ENCODE data around the gene IL17A.

IL17A gene

DNA sequence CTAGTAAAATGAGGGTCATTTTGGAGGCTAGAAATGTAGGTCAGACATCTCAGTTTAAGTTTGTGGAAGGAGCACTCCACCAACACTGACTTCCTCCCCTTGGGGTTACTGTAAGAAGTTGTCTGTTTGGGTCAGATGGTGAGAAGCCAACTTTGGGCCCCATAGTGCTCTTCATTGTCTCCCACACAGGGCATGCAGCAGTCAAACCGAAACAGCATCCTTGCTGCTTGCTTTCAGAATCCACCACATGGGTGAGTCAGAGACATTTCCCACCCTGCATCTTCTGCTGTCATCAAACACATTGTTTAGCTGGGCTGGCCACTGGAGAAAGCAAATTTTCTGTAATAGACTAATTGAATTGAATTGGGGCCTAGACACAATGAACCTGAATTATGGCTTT is 41.3 kb downstream of the IL17A start:
- Histone ChIP-seq H3K27ac (ENCODE audit: low read length) (no peak overlapping the region), H3K27me3 (ENCODE audit: control insufficient read depth, insufficient read depth, low read length) (no peaks in the 10 kb centered on the region), H3K9ac (ENCODE audit: low read length) (no peak overlapping the region), H3K4me3 (ENCODE audit: low read length) (no peak overlapping the region), H3K36me3 (ENCODE audit: control insufficient read depth, low read depth, low read length) (no peaks in the 10 kb centered on the region), H3K9me3 (ENCODE audit: control insufficient read depth, low read depth, low read length) (no peaks in the 10 kb centered on the region), H3K4me1 (ENCODE audit: control insufficient read depth, low read depth, low read length) (no peaks in the 10 kb centered on the region)

GRCh38 chr6:52230685-52231084 is 44.5 kb downstream of the IL17A start:
- Histone ChIP-seq H3K27ac (ENCODE audit: low read length) (no peak overlapping the region), H3K9me3 (ENCODE audit: control insufficient read depth, low read depth, low read length) (no peaks in the 10 kb centered on the region), H3K4me3 (ENCODE audit: low read length) (no peak overlapping the region), H3K9ac (ENCODE audit: low read length) (no peak overlapping the region), H3K36me3 (ENCODE audit: control insufficient read depth, low read depth, low read length) (no peaks in the 10 kb centered on the region), H3K4me1 (ENCODE audit: control insufficient read depth, low read depth, low read length) (peaks cover 9% of the 10 kb centered on the region), H3K27me3 (ENCODE audit: control insufficient read depth, insufficient read depth, low read length) (no peaks in the 10 kb centered on the region)

GRCh38 chr6:52231406-52232127 is 45.4 kb downstream of the IL17A start:
- Histone ChIP-seq H3K27ac (ENCODE audit: low read length) (no peak overlapping the region), H3K36me3 (ENCODE audit: control insufficient read depth, low read depth, low read length) (no peaks in the 10 kb centered on the region), H3K9me3 (ENCODE audit: control insufficient read depth, low read depth, low read length) (no peaks in the 10 kb centered on the region), H3K4me1 (ENCODE audit: control insufficient read depth, low read depth, low read length) (peaks cover 9% of the 10 kb centered on the region), H3K9ac (ENCODE audit: low read length) (no peak overlapping the region), H3K27me3 (ENCODE audit: control insufficient read depth, insufficient read depth, low read length) (no peaks in the 10 kb centered on the region), H3K4me3 (ENCODE audit: low read length) (no peak overlapping the region)

DNA sequence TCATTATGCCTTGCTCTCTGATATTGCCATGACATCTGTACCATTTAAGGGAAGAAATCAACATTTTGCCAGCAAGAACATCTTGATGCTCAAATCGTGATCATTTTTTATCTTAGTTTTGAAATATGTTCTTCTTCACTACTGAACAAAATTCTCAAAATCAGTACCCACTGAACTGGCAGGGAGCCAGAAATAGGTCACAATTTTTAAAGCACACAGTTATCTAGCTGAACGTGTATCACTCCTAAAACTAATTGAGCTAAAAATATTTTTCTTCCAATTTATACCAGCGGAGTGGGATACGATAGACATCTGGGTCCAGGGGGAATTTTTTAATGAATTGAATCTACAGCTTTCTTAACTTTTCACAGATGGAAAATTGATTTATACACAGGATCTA is 46.8 kb downstream of the IL17A start:
- Histone ChIP-seq H3K36me3 (ENCODE audit: control insufficient read depth, low read depth, low read length) (no peaks in the 10 kb centered on the region), H3K4me3 (ENCODE audit: low read length) (no peak overlapping the region), H3K27ac (ENCODE audit: low read length) (no peak overlapping the region), H3K4me1 (ENCODE audit: control insufficient read depth, low read depth, low read length) (peaks cover 9% of the 10 kb centered on the region), H3K9ac (ENCODE audit: low read length) (no peak overlapping the region), H3K27me3 (ENCODE audit: control insufficient read depth, insufficient read depth, low read length) (no peaks in the 10 kb centered on the region), H3K9me3 (ENCODE audit: control insufficient read depth, low read depth, low read length) (no peaks in the 10 kb centered on the region)

GRCh38 chr6:52233975-52234823 is 48.0 kb downstream of the IL17A start:
- no peaks in the 10 kb centered on the region for H3K27me3 ChIP-seq (ENCODE audit: control insufficient read depth, insufficient read depth, low read length)
- H3K27ac ChIP-seq (ENCODE audit: low read length) = no peak overlapping the region
- no peak overlapping the region for H3K4me3 ChIP-seq (ENCODE audit: low read length)
- H3K9me3 ChIP-seq (ENCODE audit: control insufficient read depth, low read depth, low read length) = no peaks in the 10 kb centered on the region
- no peak overlapping the region for H3K9ac ChIP-seq (ENCODE audit: low read length)
- peaks cover 9% of the 10 kb centered on the region for H3K4me1 ChIP-seq (ENCODE audit: control insufficient read depth, low read depth, low read length)
- H3K36me3 ChIP-seq (ENCODE audit: control insufficient read depth, low read depth, low read length) = no peaks in the 10 kb centered on the region

Measured in iPS-18a (cell line).